SJSA1 (cell line): ENCODE data around the gene CNDP1. TPM values are rescaled to one million over a fixed set of nuclear protein-coding genes. Genes with fewer than 3 reads are reported as not detected.
"Not testable (repeated sequence)": the region's sequence is repeated elsewhere in the genome, so short reads cannot be mapped to it uniquely, and the experiment has no call there.

Source experiments
- DNase-seq, 2 experiments: peaks; one replicate each; pipeline ENCODE4 v3.0.0-alpha.2; 2015 to 2020; ENCODE audit warnings: low spot score in 2 of 2, low read depth in 1 of 2
- H3K27ac ChIP-seq: fragments of 250-450 bp; sonication (Bioruptor Pico); 2 replicates; pipeline ENCODE4 v1.5.1; 2020; ENCODE audit warnings: mild to moderate bottlenecking, moderate library complexity
- H3K27me3 ChIP-seq: fragments of 250-450 bp; sonication (Bioruptor Pico); replicated peaks from 2 replicates; pipeline ENCODE4 v1.5.1; 2020; ENCODE audit warnings: mild to moderate bottlenecking, moderate library complexity
- H3K36me3 ChIP-seq: fragments of 250-450 bp; sonication (Bioruptor Pico); 2 replicates; pipeline ENCODE4 v1.5.1; 2020; ENCODE audit warnings: mild to moderate bottlenecking
- H3K4me1 ChIP-seq: fragments of 250-450 bp; sonication (Bioruptor Pico); replicated peaks from 2 replicates; pipeline ENCODE4 v1.6.1; 2021; ENCODE audit warnings: mild to moderate bottlenecking
- H3K4me3 ChIP-seq: fragments of 250-450 bp; sonication (Bioruptor Pico); 2 replicates; pipeline ENCODE4 v1.5.1; 2020; ENCODE audit warnings: mild to moderate bottlenecking
- H3K9me3 ChIP-seq: fragments of 250-450 bp; sonication (Bioruptor Pico); replicated peaks from 2 replicates; pipeline ENCODE4 v1.5.1; 2020; ENCODE audit warnings: mild to moderate bottlenecking
- total RNA-seq: library from RNA; depleted of rRNA; stranded (reverse); fragments of >200 nt; shearing (Covaris generic); gene quantifications from 2 replicates; pipeline ENCODE4 v1.2.3, GENCODE V29; 2014

CNDP1 gene
- total RNA-seq, 1 experiment from 2014 or later: not detected

GRCh38 chr18:74556126-74556525 is 21.8 kb downstream of the CNDP1 start:
- Histone ChIP-seq H3K27me3 (peaks cover 5% of the 10 kb centered on the region; the same call in 1 of the 2 replicates), H3K36me3 (no peaks in the 10 kb centered on the region), H3K4me3 (no peak overlapping the region), H3K27ac (no peak overlapping the region), H3K9me3 (no peaks in the 10 kb centered on the region), H3K4me1 (no peaks in the 10 kb centered on the region)
- no peak for DNase-seq

- Histone ChIP-seq H3K4me3 (no peak overlapping the region), H3K9me3 (no peaks in the 10 kb centered on the region), H3K27ac (no peak overlapping the region), H3K36me3 (no peaks in the 10 kb centered on the region), H3K4me1 (no peaks in the 10 kb centered on the region), H3K27me3 (peaks cover 5% of the 10 kb centered on the region; the same call in 1 of the 2 replicates)
- DNase-seq: no peak
These were observed 23.8 kb downstream of the CNDP1 start for GRCh38 chr18:74558096-74558495.

- Histone ChIP-seq H3K4me3 (no peak overlapping the region), H3K27me3 (no peaks in the 10 kb centered on the region), H3K27ac (no peak overlapping the region), H3K9me3 (no peaks in the 10 kb centered on the region), H3K36me3 (no peaks in the 10 kb centered on the region), H3K4me1 (no peaks in the 10 kb centered on the region)
- no peak for DNase-seq
These were observed 27.9 kb downstream of the CNDP1 start for GRCh38 chr18:74562131-74562730.

- H3K36me3 ChIP-seq: no peaks in the 10 kb centered on the region
- no peak overlapping the region for H3K27ac ChIP-seq
- no peaks in the 10 kb centered on the region for H3K4me1 ChIP-seq
- H3K27me3 ChIP-seq: no peaks in the 10 kb centered on the region
- H3K9me3 ChIP-seq: no peaks in the 10 kb centered on the region
- H3K4me3 ChIP-seq: no peak overlapping the region
- no peak for DNase-seq
These were observed 28.5 kb downstream of the CNDP1 start for GRCh38 chr18:74562775-74563174.

- Histone ChIP-seq H3K4me3 (no peak overlapping the region), H3K36me3 (no peaks in the 10 kb centered on the region), H3K27ac (no peak overlapping the region), H3K27me3 (no peaks in the 10 kb centered on the region), H3K9me3 (no peaks in the 10 kb centered on the region), H3K4me1 (no peaks in the 10 kb centered on the region)
- no peak for DNase-seq
These were observed 29.7 kb downstream of the CNDP1 start for GRCh38 chr18:74563999-74564398.

- H3K4me1 ChIP-seq, H3K9me3 ChIP-seq, H3K27me3 ChIP-seq, H3K27ac ChIP-seq, H3K36me3 ChIP-seq, DNase-seq, H3K4me3 ChIP-seq: not testable (repeated sequence)
These were observed 30.9 kb downstream of the CNDP1 start for GRCh38 chr18:74565164-74565563.

GRCh38 chr18:74565993-74566392 is 31.7 kb downstream of the CNDP1 start:
- H3K9me3 ChIP-seq, DNase-seq, H3K4me3 ChIP-seq: not testable (repeated sequence)

GRCh38 chr18:74567822-74568221 is 33.5 kb downstream of the CNDP1 start:
- H3K27me3 ChIP-seq: no peaks in the 10 kb centered on the region
- no peaks in the 10 kb centered on the region for H3K4me1 ChIP-seq
- H3K27ac ChIP-seq: no peak overlapping the region
- H3K4me3 ChIP-seq: no peak overlapping the region
- DNase-seq: no peak
- H3K36me3 ChIP-seq: no peaks in the 10 kb centered on the region
- H3K9me3 ChIP-seq: no peaks in the 10 kb centered on the region

More at GRCh38 chr18:74565993-74566392, 31.7 kb downstream of the CNDP1 start:
- not testable (repeated sequence) for H3K27me3 ChIP-seq, H3K4me1 ChIP-seq, H3K36me3 ChIP-seq, H3K27ac ChIP-seq

- H3K4me3 ChIP-seq: no peak overlapping the region
- no peaks in the 10 kb centered on the region for H3K36me3 ChIP-seq
- H3K27me3 ChIP-seq: no peaks in the 10 kb centered on the region
- no peak overlapping the region for H3K27ac ChIP-seq
- no peaks in the 10 kb centered on the region for H3K9me3 ChIP-seq
- H3K4me1 ChIP-seq: no peaks in the 10 kb centered on the region
- DNase-seq: no peak
These were observed 35.1 kb downstream of the CNDP1 start for GRCh38 chr18:74569401-74569800.

GRCh38 chr18:74570266-74570665 is 36.0 kb downstream of the CNDP1 start:
- no peaks in the 10 kb centered on the region for H3K9me3 ChIP-seq
- H3K4me1 ChIP-seq: no peaks in the 10 kb centered on the region
- H3K27me3 ChIP-seq: no peaks in the 10 kb centered on the region
- DNase-seq: no peak
- no peak overlapping the region for H3K4me3 ChIP-seq
- no peaks in the 10 kb centered on the region for H3K36me3 ChIP-seq
- H3K27ac ChIP-seq: no peak overlapping the region

- Histone ChIP-seq H3K4me3 (no peak overlapping the region), H3K9me3 (no peaks in the 10 kb centered on the region), H3K36me3 (no peaks in the 10 kb centered on the region), H3K4me1 (no peaks in the 10 kb centered on the region), H3K27ac (no peak overlapping the region), H3K27me3 (no peaks in the 10 kb centered on the region)
- DNase-seq: no peak
These were observed 37.8 kb downstream of the CNDP1 start for GRCh38 chr18:74571895-74572680.

GRCh38 chr18:74573053-74573452 is 38.8 kb downstream of the CNDP1 start:
- Histone ChIP-seq H3K4me1 (0 out of 2 replicates have a peak, but pooled peaks cover 3% of the 10 kb centered on the region), H3K27ac (no peak overlapping the region), H3K27me3 (no peaks in the 10 kb centered on the region), H3K36me3 (no peaks in the 10 kb centered on the region), H3K4me3 (no peak overlapping the region), H3K9me3 (no peaks in the 10 kb centered on the region)
- no peak for DNase-seq

GRCh38 chr18:74574916-74575315 is 40.6 kb downstream of the CNDP1 start:
- H3K4me1 ChIP-seq: 0 out of 2 replicates have a peak, but pooled peaks cover 3% of the 10 kb centered on the region
- H3K27ac ChIP-seq: no peak overlapping the region
- H3K27me3 ChIP-seq: no peaks in the 10 kb centered on the region
- no peaks in the 10 kb centered on the region for H3K36me3 ChIP-seq
- no peaks in the 10 kb centered on the region for H3K9me3 ChIP-seq
- H3K4me3 ChIP-seq: no peak overlapping the region
- DNase-seq: no peak

GRCh38 chr18:74577019-74577418 is 42.7 kb downstream of the CNDP1 start:
- H3K27ac ChIP-seq: no peak overlapping the region

More at GRCh38 chr18:74577019-74577418, 42.7 kb downstream of the CNDP1 start:
- Histone ChIP-seq H3K4me3 (no peak overlapping the region), H3K36me3 (no peaks in the 10 kb centered on the region), H3K4me1 (peaks cover 13% of the 10 kb centered on the region), H3K27me3 (no peaks in the 10 kb centered on the region), H3K9me3 (no peaks in the 10 kb centered on the region)
- DNase-seq: no peak
